T47D (cell line): ENCODE results near the gene TBCD.
"Not testable (repeated sequence)": the region's sequence is repeated elsewhere in the genome, so short reads cannot be mapped to it uniquely, and the experiment has no call there.

ENCODE experiments used
- DNase-seq, 2 experiments: peaks; one replicate each; pipeline versions ENCODE4 v3.0.0 to v3.0.0-alpha.2; 2011 to 2012; ENCODE audit warnings: low read depth in 1 of 2, low spot score in 1 of 2
- JUND ChIP-seq: IDR thresholded peaks from 2 replicates; pipeline ENCODE4 v1.6.1; 2012; ENCODE audit warnings: low read depth
- in situ Hi-C: cut with HindIII; loops from 2 replicates; pipeline ENCODE4 v1.10.0; 2016; ENCODE audit warnings: low sequenced_read_pairs, low pct_unique_long_range_greater_than_20kb

The TBCD gene

DNA sequence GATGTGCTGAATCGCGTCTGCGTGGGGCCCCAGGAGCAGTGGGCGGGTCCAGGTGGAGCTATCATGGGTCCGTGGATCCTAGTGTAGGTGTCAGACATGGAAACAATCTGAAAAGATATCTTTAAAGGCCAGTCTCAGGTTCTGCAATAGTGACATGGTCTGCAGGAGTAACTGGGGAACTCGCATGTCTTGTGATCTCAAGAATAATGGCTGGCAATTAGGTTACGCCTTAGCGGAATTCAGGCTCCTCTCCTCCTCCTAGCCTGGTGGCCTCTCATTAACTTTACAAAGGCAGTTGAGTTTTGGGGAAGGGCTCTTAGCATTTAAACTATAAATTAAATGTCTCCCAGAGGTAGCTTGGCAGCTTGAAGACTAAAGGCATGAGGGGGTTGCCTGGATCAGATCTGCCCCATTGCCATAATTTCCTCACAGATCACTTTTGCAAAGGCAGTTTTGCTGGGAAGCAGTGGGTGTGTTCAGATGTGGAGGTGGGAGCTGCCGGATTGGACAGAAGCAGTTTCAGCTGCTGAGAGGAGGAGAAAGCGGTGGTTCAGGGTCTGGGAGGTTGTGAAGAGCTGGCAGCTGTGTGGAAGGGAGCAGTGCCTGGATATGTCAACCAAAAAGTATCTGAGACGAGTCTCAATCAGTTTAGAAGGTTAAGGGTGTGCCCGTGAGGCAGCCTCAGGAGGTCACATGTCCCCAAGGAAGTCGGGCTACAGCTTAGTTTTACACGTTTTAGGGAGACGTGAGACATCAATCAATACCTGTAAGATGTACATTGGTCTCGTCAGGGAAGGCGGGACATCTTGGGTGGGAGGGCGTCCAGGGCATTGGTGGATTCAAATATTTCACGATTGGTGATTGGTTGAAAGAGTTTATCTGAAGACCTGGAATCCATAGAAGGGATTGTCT, 2.7 kb downstream of the TBCD start:
- DNase-seq, result peak; percentile 42 to 85
- no peak for TF ChIP-seq JUND
- in situ Hi-C loops, result no loop called here

DNA sequence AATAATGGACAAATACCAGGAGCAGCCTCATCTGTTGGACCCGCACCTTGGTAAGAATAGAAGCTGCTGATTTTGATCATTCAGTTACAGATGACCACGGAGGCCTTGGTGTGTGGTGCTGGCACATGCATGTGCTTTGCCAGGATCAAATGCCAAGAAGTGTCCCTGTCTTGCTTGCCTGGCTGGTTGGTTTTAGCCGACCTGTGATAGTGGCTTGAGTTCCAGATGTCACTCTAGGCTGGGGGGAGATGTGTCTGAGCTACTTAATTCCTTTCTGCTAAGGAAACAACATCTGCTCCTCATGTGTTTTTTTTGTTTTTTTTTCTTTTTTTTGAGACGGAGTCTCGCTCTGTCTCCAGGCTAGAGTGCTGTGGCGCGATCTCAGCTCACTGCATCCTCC, 4.3 kb downstream of the TBCD start:
- TF ChIP-seq JUND, result no peak
- in situ Hi-C loops, result no loop called here

DNA sequence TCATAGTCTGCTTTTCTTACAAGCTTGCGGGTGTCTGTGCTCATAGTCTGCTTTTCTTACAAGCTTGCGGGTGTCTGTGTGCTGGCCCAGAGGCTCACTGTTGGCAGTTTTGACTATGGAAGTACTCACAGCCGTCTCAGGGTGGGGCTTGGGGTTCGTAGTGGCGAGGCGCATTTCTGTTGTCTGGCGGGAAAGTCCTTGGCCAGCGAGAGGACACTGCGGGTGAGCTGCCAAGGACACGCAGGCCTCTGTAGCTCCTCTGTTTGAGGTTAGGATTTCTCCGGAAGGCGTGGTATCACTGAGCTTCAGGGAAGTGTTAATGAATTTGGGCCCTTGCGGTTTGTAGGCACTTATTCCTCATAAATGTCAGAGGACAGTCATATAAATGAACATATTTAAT, 13.5 kb downstream of the TBCD start:
- in situ Hi-C loops, result no loop called here
- no peak for DNase-seq
- TF ChIP-seq JUND, result no peak

More for the DNA sequence above, 4.3 kb downstream of the TBCD start:
- no peak for DNase-seq

DNA sequence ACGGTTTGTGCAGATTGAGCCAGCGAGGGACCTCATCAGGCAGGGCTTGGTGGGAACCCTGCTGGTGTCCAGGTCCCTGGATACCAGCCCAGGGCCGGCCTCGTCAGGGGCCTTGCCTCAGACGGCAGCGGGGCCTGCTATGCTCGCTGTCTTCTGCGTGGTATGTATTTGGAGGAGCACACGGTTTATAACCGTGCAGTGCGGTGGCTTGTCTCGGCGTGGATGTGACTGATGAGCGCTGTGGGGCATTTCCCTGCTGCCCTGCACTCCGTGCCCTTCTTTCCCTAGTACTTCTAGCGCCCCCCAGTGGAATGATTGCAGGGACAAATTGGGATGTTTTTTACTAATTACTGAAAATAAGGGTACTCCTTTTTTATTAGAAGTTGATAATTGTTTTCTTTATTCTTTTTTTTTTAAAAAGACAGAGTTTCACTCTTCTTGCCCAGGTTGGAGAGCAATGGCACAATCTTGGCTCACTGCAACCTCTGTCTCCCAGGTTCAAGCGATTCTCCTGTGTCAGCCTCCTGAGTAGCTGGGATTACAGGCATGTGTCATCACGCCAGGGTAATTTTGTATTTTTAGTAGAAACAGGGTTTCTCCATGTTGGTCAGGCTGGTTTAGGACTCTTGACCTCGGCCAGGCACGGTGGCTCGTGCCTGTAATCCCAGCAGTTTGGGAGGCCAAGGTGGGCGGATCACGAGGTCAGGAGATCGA, 15.3 kb downstream of the TBCD start:
- DNase-seq, result peak in 1 of 2 experiments; percentile 78
- in situ Hi-C loops, result no loop called here
- no peak for TF ChIP-seq JUND

DNA sequence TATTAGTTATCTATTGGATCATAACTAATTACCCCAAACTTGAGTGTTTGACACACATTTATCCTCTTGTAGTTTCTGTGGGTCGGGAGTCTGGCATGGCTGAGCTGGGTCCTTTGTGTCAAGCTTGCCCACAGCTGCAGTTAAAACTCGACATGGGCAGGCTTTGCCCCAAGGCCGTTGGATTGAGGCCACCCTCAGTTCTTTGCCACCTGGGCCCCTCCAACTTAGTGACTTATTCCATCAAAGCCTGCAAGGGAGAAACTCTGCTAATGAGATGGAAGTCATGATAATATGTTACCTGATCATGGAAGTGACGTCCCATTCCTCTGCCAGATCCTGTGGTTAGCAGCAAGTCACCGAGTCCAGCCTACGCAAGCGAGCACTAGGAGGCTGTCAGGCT, 17.2 kb downstream of the TBCD start:
- DNase-seq, result no peak
- in situ Hi-C loops, result no loop called here
- no peak for TF ChIP-seq JUND

DNA sequence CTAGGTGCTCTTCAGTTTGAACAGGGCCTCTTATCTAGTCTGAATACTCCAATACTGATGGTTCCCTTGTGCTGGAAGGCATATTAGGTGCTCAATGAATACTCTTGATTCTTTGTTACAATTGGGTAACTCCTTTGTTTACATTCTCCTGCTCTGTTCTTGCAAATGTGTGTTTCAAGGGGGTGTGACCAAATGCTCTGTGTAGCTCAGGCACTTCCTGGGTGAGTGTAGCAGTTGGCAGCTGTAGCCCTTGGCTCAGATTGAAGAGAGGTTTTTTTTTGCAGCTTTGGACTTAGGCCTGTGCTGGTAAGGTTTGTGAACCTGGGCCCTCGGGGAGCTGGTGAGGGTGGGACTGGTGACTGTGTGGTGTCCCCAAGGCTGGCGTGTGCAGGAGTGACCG, 20.2 kb downstream of the TBCD start:
- no peak for TF ChIP-seq JUND
- peak; percentile 73 to 82 for DNase-seq
- in situ Hi-C loops, result no loop called here

DNA sequence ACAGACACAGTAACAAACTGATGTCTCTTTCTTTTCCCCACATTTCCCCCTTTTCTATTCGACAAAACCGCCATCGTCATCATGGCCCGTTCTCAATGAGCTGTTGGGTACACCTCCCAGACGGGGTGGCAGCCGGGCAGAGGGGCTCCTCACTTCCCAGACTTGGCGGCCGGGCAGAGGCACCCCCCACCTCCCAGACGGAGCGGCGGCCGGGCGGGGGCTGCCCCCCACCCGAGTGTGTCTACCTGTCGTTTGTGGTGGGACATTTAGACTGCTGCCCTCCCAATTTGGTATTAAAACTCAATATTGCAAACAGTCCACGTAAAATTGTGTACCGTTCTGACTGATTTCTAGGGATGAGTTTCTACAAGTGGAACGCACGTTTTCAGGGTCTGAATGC, 22.6 kb downstream of the TBCD start:
- DNase-seq, in situ Hi-C loops: not testable (repeated sequence)

DNA sequence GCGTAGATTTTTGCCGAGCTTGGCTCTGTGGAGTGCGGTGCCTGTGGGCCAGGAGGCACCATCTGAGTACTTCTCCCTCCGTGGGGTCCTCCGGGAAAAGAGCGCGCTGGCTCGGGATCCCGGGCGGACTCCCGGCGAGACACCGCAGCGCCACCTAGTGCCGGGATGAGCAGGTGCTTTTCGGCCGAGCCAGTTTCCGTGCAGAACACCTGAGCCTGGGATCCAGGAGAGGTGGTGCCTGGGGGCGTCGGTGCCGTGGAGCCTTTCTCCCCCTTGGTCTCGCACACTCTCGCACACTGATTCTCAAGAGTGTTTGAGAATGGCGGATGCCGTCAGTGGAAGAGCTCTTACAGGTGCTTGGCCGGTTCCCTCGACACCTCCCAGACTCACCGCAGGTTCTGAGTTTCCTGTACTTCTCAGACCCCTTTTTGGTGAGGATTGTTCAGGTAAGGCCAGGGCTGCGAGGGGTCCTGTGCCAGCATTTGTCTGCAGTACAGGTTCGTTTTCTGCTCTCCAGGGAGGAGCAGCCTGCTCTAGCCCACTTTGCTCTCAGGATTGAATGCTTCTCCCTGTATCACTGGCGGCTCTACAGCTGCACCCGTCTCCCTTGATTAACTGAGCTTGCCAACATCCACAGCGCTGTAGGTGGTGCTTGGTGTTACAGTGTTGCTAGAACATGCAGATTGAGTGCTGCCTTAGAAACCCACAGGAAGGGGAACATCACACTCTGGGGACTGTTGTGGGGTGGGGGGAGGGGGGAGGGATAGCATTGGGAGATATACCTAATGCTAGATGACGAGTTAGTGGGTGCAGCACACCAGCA, 23.3 kb downstream of the TBCD start:
- in situ Hi-C loops, result no loop called here
- no peak for TF ChIP-seq JUND
- peak; percentile 79 to 97 for DNase-seq

DNA sequence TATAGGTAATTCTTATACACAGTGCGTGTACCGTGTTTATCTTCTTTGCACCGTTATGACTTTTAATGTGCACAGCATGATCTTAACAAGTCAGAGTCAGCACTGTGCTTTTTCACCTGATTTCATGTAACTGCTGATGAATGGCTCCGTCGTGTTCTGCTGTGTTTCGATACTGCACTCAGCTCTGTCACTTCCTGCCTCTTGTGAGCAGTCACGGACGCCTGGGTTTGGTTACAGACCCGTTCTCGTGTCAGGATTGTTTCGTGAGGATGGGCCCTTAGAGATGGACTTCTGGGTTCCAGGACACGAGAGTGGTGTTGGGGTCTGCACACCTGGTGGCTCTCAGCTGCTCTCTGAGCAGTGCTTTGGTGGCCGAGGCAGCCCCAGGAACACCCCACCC, 24.6 kb downstream of the TBCD start:
- no peak for TF ChIP-seq JUND
- DNase-seq, result no peak
- in situ Hi-C loops, result no loop called here

DNA sequence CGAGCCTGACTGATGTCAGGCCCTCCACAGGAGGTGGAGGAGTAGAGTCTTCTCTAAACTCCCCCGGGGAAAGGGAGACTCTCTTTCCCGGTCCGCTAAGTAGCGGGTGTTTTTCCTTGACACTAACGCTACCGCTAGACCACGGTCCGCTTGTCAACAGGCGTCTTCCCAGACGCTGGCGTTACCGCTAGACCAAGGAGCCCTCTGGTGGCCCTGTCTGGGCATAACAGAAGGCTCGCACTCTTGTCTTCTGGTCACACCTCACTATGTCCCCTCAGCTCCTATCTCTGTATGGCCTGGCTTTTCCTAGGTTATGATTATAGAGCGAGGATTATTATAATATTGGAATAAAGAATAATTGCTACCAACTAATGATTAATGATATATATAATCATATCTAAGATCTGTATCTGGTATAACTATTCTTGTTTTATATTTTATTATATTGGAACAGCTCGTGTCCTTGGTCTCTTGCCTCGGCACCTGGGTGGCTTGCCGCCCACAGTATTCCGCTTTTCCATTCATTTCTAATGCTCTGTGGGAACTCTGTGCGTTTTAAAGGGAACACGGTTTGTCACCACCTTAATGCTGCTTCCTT, 26.0 kb downstream of the TBCD start:
- DNase-seq, in situ Hi-C loops: not testable (repeated sequence)

DNA sequence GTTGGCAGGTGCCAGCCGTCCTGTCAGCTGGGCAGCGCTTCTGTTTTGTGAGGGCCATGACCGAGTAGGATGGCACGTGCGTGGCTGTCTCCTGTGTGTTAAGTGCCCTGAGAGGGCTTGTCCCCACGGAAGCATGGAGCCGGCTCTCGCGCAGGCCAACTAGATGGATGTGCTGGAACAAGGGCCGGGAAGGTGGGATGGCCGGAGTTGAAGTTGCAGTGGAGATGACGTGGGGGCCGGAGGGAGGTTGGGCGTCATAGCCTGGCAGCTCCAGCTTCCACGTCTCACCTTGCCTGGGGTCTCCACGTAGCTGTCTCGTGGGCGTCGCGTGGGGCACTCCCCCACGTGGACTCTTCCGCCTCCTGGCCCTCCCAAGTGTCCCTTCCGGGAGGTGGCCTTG, 27.7 kb downstream of the TBCD start:
- DNase-seq, result no peak
- TF ChIP-seq JUND, result no peak
- in situ Hi-C loops, result no loop called here

DNA sequence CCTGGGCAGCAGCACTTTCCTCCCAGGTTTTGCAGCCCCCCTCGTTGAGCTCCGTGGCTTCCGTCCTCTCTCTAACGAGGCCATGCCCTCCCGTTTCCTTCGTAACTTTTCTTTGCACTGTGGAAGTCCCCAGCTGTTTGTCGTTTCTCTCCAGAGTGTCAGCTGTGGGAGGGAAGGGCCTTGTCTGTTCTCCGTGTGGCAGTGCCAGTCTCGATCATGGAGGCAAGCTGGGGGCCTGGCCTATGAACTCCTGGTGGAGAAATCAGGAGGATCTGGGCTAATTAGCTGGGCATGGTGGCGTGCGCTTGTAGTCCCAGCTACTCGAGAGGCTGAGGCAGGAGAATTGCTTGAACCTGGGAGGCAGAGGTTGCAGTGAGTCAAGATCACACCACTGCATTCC, 28.3 kb downstream of the TBCD start:
- DNase-seq, result no peak
- TF ChIP-seq JUND, result no peak
- in situ Hi-C loops, result no loop called here
